MG63 (cell line): ENCODE results near the gene MAP3K5. TPM values are rescaled to one million over a fixed set of nuclear protein-coding genes. Genes with fewer than 3 reads are reported as not detected.
"Not testable (repeated sequence)": the region's sequence is repeated elsewhere in the genome, so short reads cannot be mapped to it uniquely, and the experiment has no call there.

ENCODE experiments used
- DNase-seq: peaks from one replicate; pipeline ENCODE4 v3.0.0-alpha.2; 2020
- H3K27me3 ChIP-seq: fragments of 250-450 bp; sonication (Bioruptor Pico); 2 replicates; pipeline ENCODE4 v1.5.1; 2020; ENCODE audit warnings: mild to moderate bottlenecking, moderate library complexity
- H3K36me3 ChIP-seq: fragments of 250-450 bp; sonication (Bioruptor Pico); 2 replicates; pipeline ENCODE4 v1.5.1; 2020; ENCODE audit warnings: mild to moderate bottlenecking, moderate library complexity
- H3K4me3 ChIP-seq: fragments of 250-450 bp; sonication (Bioruptor Pico); 2 replicates; pipeline ENCODE4 v1.5.1; 2020; ENCODE audit warnings: mild to moderate bottlenecking, moderate library complexity
- H3K9me3 ChIP-seq: fragments of 250-450 bp; sonication (Bioruptor Pico); 2 replicates; pipeline ENCODE4 v1.5.1; 2020; ENCODE audit warnings: mild to moderate bottlenecking, moderate library complexity
- total RNA-seq: library from RNA; depleted of rRNA; stranded (reverse); fragments of >200 nt; shearing (Covaris generic); gene quantifications from 2 replicates; pipeline ENCODE4 v1.2.3, GENCODE V29; 2014; ENCODE audit warnings: low replicate concordance

MAP3K5 gene
- total RNA-seq, 1 experiment from 2014 or later, result 5.7 TPM

- DNase-seq, result no peak
- Histone ChIP-seq H3K27me3 (no peaks in the 10 kb centered on the region), H3K36me3 (no peaks in the 10 kb centered on the region), H3K4me3 (no peak overlapping the region), H3K9me3 (no peaks in the 10 kb centered on the region)
Measured at GRCh38 chr6:136763716-136764516, 28.4 kb downstream of the MAP3K5 start.

GRCh38 chr6:136763255-136763654 lies 29.0 kb downstream of the MAP3K5 start:
- no peaks in the 10 kb centered on the region for H3K9me3 ChIP-seq
- H3K4me3 ChIP-seq, result no peak overlapping the region
- H3K27me3 ChIP-seq, result no peaks in the 10 kb centered on the region
- H3K36me3 ChIP-seq, result no peaks in the 10 kb centered on the region
- DNase-seq, result no peak

- Histone ChIP-seq H3K27me3 (no peaks in the 10 kb centered on the region), H3K4me3 (peak overlapping the region; percentile 7; the same call in 1 of the 2 replicates), H3K9me3 (no peaks in the 10 kb centered on the region), H3K36me3 (no peaks in the 10 kb centered on the region)
- no peak for DNase-seq
Measured at GRCh38 chr6:136762022-136762975, 30.0 kb downstream of the MAP3K5 start.

GRCh38 chr6:136761227-136761922 lies 30.9 kb downstream of the MAP3K5 start:
- H3K4me3 ChIP-seq, result peak overlapping the region; percentile 7; the same call in 1 of the 2 replicates
- no peaks in the 10 kb centered on the region for H3K36me3 ChIP-seq
- peak; percentile 14 for DNase-seq
- no peaks in the 10 kb centered on the region for H3K9me3 ChIP-seq
- H3K27me3 ChIP-seq, result no peaks in the 10 kb centered on the region

- H3K36me3 ChIP-seq, H3K9me3 ChIP-seq, H3K4me3 ChIP-seq, H3K27me3 ChIP-seq, DNase-seq: not testable (repeated sequence)
Measured at GRCh38 chr6:136760781-136761180, 31.5 kb downstream of the MAP3K5 start.

- H3K4me3 ChIP-seq, result no peak overlapping the region
- H3K27me3 ChIP-seq, result no peaks in the 10 kb centered on the region
- DNase-seq, result no peak
- H3K9me3 ChIP-seq, result no peaks in the 10 kb centered on the region
- H3K36me3 ChIP-seq, result no peaks in the 10 kb centered on the region
Measured at GRCh38 chr6:136757150-136757549, 35.1 kb downstream of the MAP3K5 start.

- no peaks in the 10 kb centered on the region for H3K27me3 ChIP-seq
- H3K4me3 ChIP-seq, result no peak overlapping the region
- no peaks in the 10 kb centered on the region for H3K36me3 ChIP-seq
- no peaks in the 10 kb centered on the region for H3K9me3 ChIP-seq
- DNase-seq, result no peak
Measured at GRCh38 chr6:136754820-136755219, 37.5 kb downstream of the MAP3K5 start.

GRCh38 chr6:136753624-136754023 lies 38.7 kb downstream of the MAP3K5 start:
- no peak for DNase-seq
- H3K36me3 ChIP-seq, result no peaks in the 10 kb centered on the region
- no peaks in the 10 kb centered on the region for H3K9me3 ChIP-seq
- no peaks in the 10 kb centered on the region for H3K27me3 ChIP-seq
- H3K4me3 ChIP-seq, result no peak overlapping the region

GRCh38 chr6:136752554-136752953 lies 39.7 kb downstream of the MAP3K5 start:
- Histone ChIP-seq H3K36me3 (no peaks in the 10 kb centered on the region), H3K9me3 (no peaks in the 10 kb centered on the region), H3K27me3 (no peaks in the 10 kb centered on the region), H3K4me3 (no peak overlapping the region)
- DNase-seq, result no peak

GRCh38 chr6:136751991-136752390 lies 40.3 kb downstream of the MAP3K5 start:
- Histone ChIP-seq H3K27me3 (no peaks in the 10 kb centered on the region), H3K36me3 (no peaks in the 10 kb centered on the region), H3K4me3 (no peak overlapping the region), H3K9me3 (no peaks in the 10 kb centered on the region)
- DNase-seq, result no peak

GRCh38 chr6:136751522-136751956 lies 40.7 kb downstream of the MAP3K5 start:
- no peak for DNase-seq
- no peaks in the 10 kb centered on the region for H3K9me3 ChIP-seq
- H3K36me3 ChIP-seq, result no peaks in the 10 kb centered on the region
- H3K27me3 ChIP-seq, result no peaks in the 10 kb centered on the region
- H3K4me3 ChIP-seq, result no peak overlapping the region

- no peaks in the 10 kb centered on the region for H3K36me3 ChIP-seq
- H3K4me3 ChIP-seq, result no peak overlapping the region
- no peaks in the 10 kb centered on the region for H3K9me3 ChIP-seq
- no peaks in the 10 kb centered on the region for H3K27me3 ChIP-seq
- DNase-seq, result no peak
Measured at GRCh38 chr6:136750696-136751521, 41.4 kb downstream of the MAP3K5 start.

- no peak for DNase-seq
- H3K9me3 ChIP-seq, result no peaks in the 10 kb centered on the region
- no peaks in the 10 kb centered on the region for H3K27me3 ChIP-seq
Measured at GRCh38 chr6:136749359-136749997, 42.8 kb downstream of the MAP3K5 start.

GRCh38 chr6:136747507-136747906 lies 44.8 kb downstream of the MAP3K5 start:
- no peak for DNase-seq
- H3K36me3 ChIP-seq, result no peaks in the 10 kb centered on the region
- H3K27me3 ChIP-seq, result no peaks in the 10 kb centered on the region
- no peaks in the 10 kb centered on the region; the same call in 1 of the 2 replicates for H3K9me3 ChIP-seq
- H3K4me3 ChIP-seq, result no peak overlapping the region

More at GRCh38 chr6:136749359-136749997, 42.8 kb downstream of the MAP3K5 start:
- H3K4me3 ChIP-seq, result no peak overlapping the region
- no peaks in the 10 kb centered on the region for H3K36me3 ChIP-seq

GRCh38 chr6:136745300-136745699 lies 47.0 kb downstream of the MAP3K5 start:
- H3K36me3 ChIP-seq, result no peaks in the 10 kb centered on the region
- H3K4me3 ChIP-seq, result no peak overlapping the region
- no peak for DNase-seq
- H3K9me3 ChIP-seq, result no peaks in the 10 kb centered on the region; the same call in 1 of the 2 replicates
- no peaks in the 10 kb centered on the region for H3K27me3 ChIP-seq
